IMR-90 (cell line): ENCODE results near the gene RNF11. TPM values are rescaled to one million over a fixed set of nuclear protein-coding genes. Genes with fewer than 3 reads are reported as not detected.

Experiments
- ATAC-seq: fragments of 200-7000 bp; cut with Tn5 transposase; 2 replicates; pipeline ENCODE4 v1.9.1; 2020; ENCODE audit warnings: low read depth, mild to moderate bottlenecking, moderate library complexity
- BruUV-seq: library from RNA; stranded (reverse); fragments of 400-500 nt; replicated peaks from 2 replicates; lab custom pipeline; 2021; lab: Mats Ljungman, UMichigan
- CTCF ChIA-PET: fragments of 300-600 bp; formaldehyde crosslinking; extraction: SDS; loops from one replicate; lab custom pipeline; 2021; ENCODE audit warnings: antibody characterized with exemption; lab: Yijun Ruan, JAX
- POLR2A ChIA-PET: fragments of 300-600 bp; sonication (Branson Sonifier 250); formaldehyde crosslinking; loops from one replicate; lab custom pipeline; 2022; ENCODE audit warnings: antibody characterized with exemption; ENCODE audit not compliant: unreplicated experiment; lab: Charles Lee
- DNase-seq: peaks from one replicate; pipeline ENCODE4 v3.0.0; 2013
- H2AFZ ChIP-seq: replicated peaks from 2 replicates; pipeline ENCODE3; 2013; ENCODE audit warnings: low read length, mild to moderate bottlenecking; ENCODE audit not compliant: poor library complexity
- H2AK5ac ChIP-seq: 2 replicates; pipeline ENCODE4 v1.6.1; 2013; ENCODE audit warnings: low read depth, low read length, inconsistent platforms
- H2AK9ac ChIP-seq: replicated peaks from 2 replicates; pipeline ENCODE3; 2013; ENCODE audit warnings: mild to moderate bottlenecking, low read depth, low read length, moderate library complexity; ENCODE audit not compliant: poor library complexity
- H2BK120ac ChIP-seq: 2 replicates; pipeline ENCODE4 v1.6.1; 2013; ENCODE audit warnings: low read depth, low read length, inconsistent platforms
- H2BK15ac ChIP-seq: 3 replicates; pipeline ENCODE4 v1.6.1; 2013; ENCODE audit warnings: low read depth, low read length, inconsistent platforms
- H2BK20ac ChIP-seq: 2 replicates; pipeline ENCODE4 v1.6.1; 2013; ENCODE audit warnings: low read depth, mild to moderate bottlenecking, inconsistent platforms, low read length, moderate library complexity
- H2BK5ac ChIP-seq: 2 replicates; pipeline ENCODE4 v1.6.1; 2013; ENCODE audit warnings: mild to moderate bottlenecking, low read depth, low read length, inconsistent platforms; ENCODE audit not compliant: poor library complexity, severe bottlenecking
- H3K14ac ChIP-seq: replicated peaks from 2 replicates; pipeline ENCODE4 v1.6.1; 2013; ENCODE audit warnings: low read depth, low read length, inconsistent platforms
- H3K18ac ChIP-seq: 2 replicates; pipeline ENCODE4 v1.6.1; 2013; ENCODE audit warnings: low read depth, low read length, control low read depth
- H3K23ac ChIP-seq: 2 replicates; pipeline ENCODE4 v1.6.1; 2013; ENCODE audit warnings: low read depth, low read length, inconsistent platforms
- H3K27ac ChIP-seq: 2 replicates; pipeline ENCODE4 v1.5.1; 2013; ENCODE audit warnings: mild to moderate bottlenecking, control low read depth, low read length; ENCODE audit not compliant: insufficient read depth
- H3K27me3 ChIP-seq: 2 replicates; pipeline ENCODE4 v1.6.1; 2013; ENCODE audit warnings: low read length; ENCODE audit not compliant: control insufficient read depth, insufficient read depth
- H3K36me3 ChIP-seq: 2 replicates; pipeline ENCODE4 v1.6.1; 2013; ENCODE audit warnings: low read length, mixed read lengths; ENCODE audit not compliant: control insufficient read depth, insufficient read depth
- H3K4ac ChIP-seq: 2 replicates; pipeline ENCODE4 v1.6.1; 2013; ENCODE audit warnings: low read depth, low read length, inconsistent platforms
- H3K4me1 ChIP-seq: 2 replicates; pipeline ENCODE4 v1.6.1; 2013; ENCODE audit warnings: low read length, mixed read lengths; ENCODE audit not compliant: control insufficient read depth, insufficient read depth
- H3K4me2 ChIP-seq: 2 replicates; pipeline ENCODE4 v1.6.1; 2013; ENCODE audit warnings: low read depth, mild to moderate bottlenecking, control low read depth, low read length, moderate library complexity
- H3K4me3 ChIP-seq: 2 replicates; pipeline ENCODE4 v1.5.1; 2013; ENCODE audit warnings: low read depth, mild to moderate bottlenecking, control low read depth, low read length, moderate library complexity; ENCODE audit not compliant: insufficient read depth
- H3K56ac ChIP-seq: 2 replicates; pipeline ENCODE4 v1.6.1; 2013; ENCODE audit warnings: low read length, inconsistent platforms; ENCODE audit not compliant: insufficient read depth; ENCODE audit errors: extremely low read depth
- H3K79me1 ChIP-seq, 2 experiments: 2 replicates each; pipeline ENCODE4 v1.6.1; 2013; ENCODE audit warnings: low read length in 2 of 2, inconsistent platforms in 1 of 2, low read depth in 1 of 2
- H3K9ac ChIP-seq: 2 replicates; pipeline ENCODE4 v1.6.1; 2013; ENCODE audit warnings: low read depth, low read length, control low read depth
- H3K9me1 ChIP-seq: 2 replicates; pipeline ENCODE4 v1.6.1; 2013; ENCODE audit warnings: low read length, inconsistent platforms; ENCODE audit not compliant: insufficient read depth
- H3K9me3 ChIP-seq: 2 replicates; pipeline ENCODE4 v1.6.1; 2013; ENCODE audit warnings: low read length; ENCODE audit not compliant: control insufficient read depth, insufficient read depth
- H4K20me1 ChIP-seq: 2 replicates; pipeline ENCODE4 v1.6.1; 2013; ENCODE audit warnings: low read length, inconsistent platforms; ENCODE audit not compliant: insufficient read depth
- H4K5ac ChIP-seq: 2 replicates; pipeline ENCODE4 v1.6.1; 2013; ENCODE audit warnings: mild to moderate bottlenecking, low read depth, low read length, control low read depth
- H4K8ac ChIP-seq, 2 experiments: 2 replicates each; pipeline ENCODE4 v1.6.1; 2013; ENCODE audit warnings: low read depth in 2 of 2, low read length in 2 of 2, control low read depth in 1 of 2, inconsistent platforms in 1 of 2
- H4K91ac ChIP-seq: 2 replicates; pipeline ENCODE4 v1.6.1; 2013; ENCODE audit warnings: low read depth, low read length, inconsistent platforms; ENCODE audit not compliant: insufficient read depth
- CEBPB ChIP-seq: IDR thresholded peaks from 2 replicates; pipeline ENCODE4 v1.6.1; 2012; ENCODE audit warnings: low read depth, low read length, improper control_type of control experiment
- CTCF ChIP-seq: conservative IDR thresholded peaks from 2 replicates; pipeline ENCODE4 v1.5.1; 2012; ENCODE audit warnings: mild to moderate bottlenecking, low read depth, low read length, improper control_type of control experiment
- MAFK ChIP-seq: IDR thresholded peaks from 2 replicates; pipeline ENCODE4 v1.6.1; 2012; ENCODE audit warnings: low read depth, low read length, improper control_type of control experiment
- POLR2A ChIP-seq: IDR thresholded peaks from 2 replicates; pipeline ENCODE4 v1.6.1; 2012; ENCODE audit warnings: mild to moderate bottlenecking, low read depth, low read length
- USF2 ChIP-seq: fragments of 150-350 bp; IDR thresholded peaks from 2 replicates; pipeline ENCODE4 v1.6.1; 2017; ENCODE audit warnings: mild to moderate bottlenecking, antibody characterized with exemption, low read length, low read depth
- WGBS, 2 experiments: methylation state at CpG; one replicate each; pipeline versions ENCODE4 v1.1.5 to v1.1.7; 2013; ENCODE audit warnings: missing lambda C conversion rate in 2 of 2; ENCODE audit not compliant: insufficient read length in 1 of 2; ENCODE audit errors: extremely low coverage in 2 of 2; 5-methylcytosine and 5-hydroxymethylcytosine counted together
- dilution Hi-C: fragments of 300-500 bp; cut with HindIII; formaldehyde crosslinking; loops from one replicate; pipeline ENCODE4 v1.14.3; 2018; ENCODE audit warnings: low sequenced_read_pairs; ENCODE audit not compliant: unreplicated experiment
- in situ Hi-C: fragments of 300-500 bp; cut with MboI; formaldehyde crosslinking; loops from 3 replicates; pipeline ENCODE4 v1.14.3; 2019; ENCODE audit warnings: low sequenced_read_pairs, inconsistent platforms, mixed read lengths
- intact Hi-C: fragments of 100-400 bp; cut with micrococcal nuclease; formaldehyde crosslinking; loops from 2 replicates; pipeline ENCODE4 v1.10.0; 2022
- polyA plus RNA-seq, 3 experiments: library from polyadenylated mRNA; depleted of rRNA; stranded (reverse); fragments of >200 nt; gene quantifications; 2 replicates each; pipeline ENCODE4 v1.2.3, GENCODE V29; 2012; ENCODE audit warnings: low replicate concordance in 1 of 3
- total RNA-seq: library from RNA; depleted of rRNA; stranded (reverse); fragments of >200 nt; gene quantifications from 2 replicates; pipeline ENCODE4 v1.2.3, GENCODE V29; 2012
- TF ChIP-seq, protein P1 (sequence below): fragments of 150-350 bp; IDR thresholded peaks from 2 replicates; pipeline ENCODE4 v1.6.1; 2016; ENCODE audit warnings: low read depth, mild to moderate bottlenecking, low read length, moderate library complexity, borderline replicate concordance

Gene RNF11
- total and polyA plus RNA-seq, 2 of the 4 experiments (the other 2 are of a cell fraction): 63.3 to 64.1 TPM

DNA sequence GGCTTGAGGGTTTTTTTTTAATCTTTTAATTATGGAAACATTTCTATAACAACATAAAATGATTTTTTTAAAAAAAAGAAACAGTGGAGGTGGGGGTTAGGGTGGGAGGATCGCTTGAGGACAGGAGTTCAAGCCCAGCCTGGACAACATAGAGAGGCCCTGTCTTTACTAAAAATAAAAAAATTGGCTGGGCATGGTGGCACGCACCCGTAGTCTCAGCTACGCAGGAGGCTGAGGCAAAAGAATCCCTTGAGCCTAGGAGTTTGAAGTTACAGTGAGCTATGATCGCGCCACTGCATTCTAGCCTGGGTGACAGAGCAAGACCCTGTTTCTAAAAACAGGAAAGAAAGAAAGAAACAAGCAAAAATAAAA, 32.2 kb upstream of the RNF11 start:
- Histone ChIP-seq H3K79me1 (no peaks in the 10 kb centered on the region), H3K23ac (no peak overlapping the region), H3K36me3 (no peaks in the 10 kb centered on the region), H3K4me3 (no peak overlapping the region), H3K9me3 (no peaks in the 10 kb centered on the region), H3K4me1 (no peaks in the 10 kb centered on the region), H2AK5ac (no peak overlapping the region), H3K4ac (no peak overlapping the region), H4K91ac (no peak overlapping the region), H3K18ac (no peak overlapping the region), H2BK15ac (no peak overlapping the region), H4K8ac (no peak overlapping the region), H2AFZ (no peak overlapping the region), H3K56ac (no peak overlapping the region), H3K14ac (no peak overlapping the region), H2BK120ac (no peak overlapping the region), H3K4me2 (no peak overlapping the region), H4K5ac (no peak overlapping the region), H3K27ac (no peak overlapping the region), H3K9me1 (no peaks in the 10 kb centered on the region), H3K9ac (no peak overlapping the region), H2BK20ac (no peak overlapping the region), H2BK5ac (no peak overlapping the region), H4K20me1 (no peaks in the 10 kb centered on the region), H2AK9ac (no peak overlapping the region), H3K27me3 (no peaks in the 10 kb centered on the region)
- TF ChIP-seq USF2 (no peak), CEBPB (no peak), POLR2A (no peak), CTCF (no peak), MAFK (no peak)
- TF ChIP-seq, protein P1, sequence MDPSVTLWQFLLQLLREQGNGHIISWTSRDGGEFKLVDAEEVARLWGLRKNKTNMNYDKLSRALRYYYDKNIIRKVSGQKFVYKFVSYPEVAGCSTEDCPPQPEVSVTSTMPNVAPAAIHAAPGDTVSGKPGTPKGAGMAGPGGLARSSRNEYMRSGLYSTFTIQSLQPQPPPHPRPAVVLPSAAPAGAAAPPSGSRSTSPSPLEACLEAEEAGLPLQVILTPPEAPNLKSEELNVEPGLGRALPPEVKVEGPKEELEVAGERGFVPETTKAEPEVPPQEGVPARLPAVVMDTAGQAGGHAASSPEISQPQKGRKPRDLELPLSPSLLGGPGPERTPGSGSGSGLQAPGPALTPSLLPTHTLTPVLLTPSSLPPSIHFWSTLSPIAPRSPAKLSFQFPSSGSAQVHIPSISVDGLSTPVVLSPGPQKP: no peak
- 80% methylated on average over 4 of the region's 6 CpGs; no CpG with 5 or more reads in 1 of the 2 experiments for WGBS, 2 experiments
- CTCF ChIA-PET: interaction anchor here (0.9 kb wide), 1 partner anchor 12 kb away, joined by 3 read pairs; no protein-coding TSS in a partner anchor
- no TSS peak for BruUV-seq
- dilution Hi-C loops (no loop called here), intact Hi-C loops (no loop called here), in situ Hi-C loops (no loop called here)
- POLR2A ChIA-PET: no interaction called here
- ATAC-seq: no peak
- no peak for DNase-seq
